WTC11 (cell line): ENCODE measurements around the gene DOCK7. TPM values are rescaled to one million over a fixed set of nuclear protein-coding genes. Genes with fewer than 3 reads are reported as not detected.
"Not testable (repeated sequence)": the region's sequence is repeated elsewhere in the genome, so short reads cannot be mapped to it uniquely, and the experiment has no call there.

Experiments used
- ATAC-seq: fragments of 200-7000 bp; cut with Tn5 transposase; 2 replicates; pipeline ENCODE4 v1.10.0; 2021; ENCODE audit warnings: mild to moderate bottlenecking, moderate library complexity
- CTCF ChIA-PET: fragments of 300-600 bp; sonication (Branson Sonifier 250); formaldehyde crosslinking; loops from one replicate; lab custom pipeline; 2021; ENCODE audit warnings: antibody characterized with exemption; lab: Charles Lee
- POLR2A ChIA-PET: fragments of 350-600 bp; sonication (Branson Sonifier 250); formaldehyde crosslinking; loops from one replicate; lab custom pipeline; 2021; ENCODE audit warnings: antibody characterized with exemption; lab: Charles Lee
- DNase-seq: peaks from one replicate; pipeline ENCODE4 v3.0.0; 2021; ENCODE audit warnings: low spot score
- H3K27ac Mint-ChIP-seq: 2 replicates; pipeline ENCODE4 v1.8.0; 2021; ENCODE audit warnings: mixed read lengths
- H3K27me3 Mint-ChIP-seq: 2 replicates; pipeline ENCODE4 v1.8.0; 2021; ENCODE audit warnings: low read depth, mild to moderate bottlenecking, moderate library complexity, mixed read lengths
- H3K36me3 Mint-ChIP-seq: 2 replicates; pipeline ENCODE4 v1.8.0; 2021; ENCODE audit warnings: mixed read lengths
- H3K4me1 Mint-ChIP-seq: 2 replicates; pipeline ENCODE4 v1.8.0; 2022; ENCODE audit warnings: mixed read lengths
- H3K4me3 Mint-ChIP-seq: 2 replicates; pipeline ENCODE4 v1.8.0; 2021; ENCODE audit warnings: mild to moderate bottlenecking, moderate library complexity, mixed read lengths
- H3K9me3 Mint-ChIP-seq: 2 replicates; pipeline ENCODE4 v1.8.0; 2021; ENCODE audit warnings: mixed read lengths
- AFF4 ChIP-seq: sonication (generic); formaldehyde crosslinking; IDR thresholded peaks from 2 replicates; pipeline ENCODE4 v1.8.1; 2023; ENCODE audit warnings: mild to moderate bottlenecking, missing genetic modification reagents, borderline replicate concordance
- ARID4B ChIP-seq: sonication (generic); formaldehyde crosslinking; IDR thresholded peaks from 2 replicates; pipeline ENCODE4 v1.8.0; 2023; ENCODE audit warnings: missing genetic modification reagents, mild to moderate bottlenecking, borderline replicate concordance
- ATF1 ChIP-seq: sonication (generic); formaldehyde crosslinking; IDR thresholded peaks from 2 replicates; pipeline ENCODE4 v1.8.1; 2023; ENCODE audit warnings: mild to moderate bottlenecking, moderate library complexity, missing genetic modification reagents
- ATF6 ChIP-seq: sonication (generic); formaldehyde crosslinking; IDR thresholded peaks from 2 replicates; pipeline ENCODE4 v1.8.1; 2023; ENCODE audit warnings: mild to moderate bottlenecking, missing genetic modification reagents
- FOXP1 ChIP-seq: sonication (generic); formaldehyde crosslinking; IDR thresholded peaks from 2 replicates; pipeline ENCODE4 v1.8.0; 2022; ENCODE audit warnings: missing genetic modification reagents, mild to moderate bottlenecking, moderate library complexity, borderline replicate concordance
- GRHL2 ChIP-seq: fragments of 250-450 bp; sonication (Bioruptor Pico); IDR thresholded peaks from 2 replicates; pipeline ENCODE4 v1.8.0; 2022; ENCODE audit warnings: mild to moderate bottlenecking, moderate library complexity; ENCODE audit not compliant: insufficient replicate concordance, severe bottlenecking
- IRF2 ChIP-seq: sonication (generic); formaldehyde crosslinking; IDR thresholded peaks from 2 replicates; pipeline ENCODE4 v1.8.0; 2022; ENCODE audit warnings: low read depth, missing genetic modification reagents, borderline replicate concordance
- MYBL2 ChIP-seq: sonication (generic); formaldehyde crosslinking; IDR thresholded peaks from 2 replicates; pipeline ENCODE4 v1.8.1; 2023; ENCODE audit warnings: mild to moderate bottlenecking, moderate library complexity, missing genetic modification reagents
- NFATC4 ChIP-seq: fragments of 250-450 bp; sonication (Bioruptor Pico); IDR thresholded peaks from 2 replicates; pipeline ENCODE4 v1.9.0; 2021; ENCODE audit warnings: mild to moderate bottlenecking
- NFE2L1 ChIP-seq: sonication (generic); formaldehyde crosslinking; IDR thresholded peaks from 2 replicates; pipeline ENCODE4 v1.8.1; 2023; ENCODE audit warnings: missing genetic modification reagents
- PREB ChIP-seq: sonication (generic); formaldehyde crosslinking; IDR thresholded peaks from 2 replicates; pipeline ENCODE4 v1.8.1; 2022; ENCODE audit warnings: mild to moderate bottlenecking, missing genetic modification reagents, moderate library complexity, borderline replicate concordance
- TEAD4 ChIP-seq: sonication (generic); formaldehyde crosslinking; IDR thresholded peaks from 2 replicates; pipeline ENCODE4 v1.8.0; 2022; ENCODE audit warnings: mild to moderate bottlenecking, missing genetic modification reagents
- USF1 ChIP-seq: sonication (generic); formaldehyde crosslinking; IDR thresholded peaks from 2 replicates; pipeline ENCODE4 v1.8.0; 2022; ENCODE audit warnings: mild to moderate bottlenecking, missing genetic modification reagents
- USF2 ChIP-seq: sonication (generic); formaldehyde crosslinking; IDR thresholded peaks from 2 replicates; pipeline ENCODE4 v1.8.1; 2023; ENCODE audit warnings: mild to moderate bottlenecking, missing genetic modification reagents, moderate library complexity
- ZBTB43 ChIP-seq: sonication (generic); formaldehyde crosslinking; IDR thresholded peaks from 2 replicates; pipeline ENCODE4 v1.8.1; 2023; ENCODE audit warnings: mild to moderate bottlenecking, missing genetic modification reagents
- ZNF317 ChIP-seq: sonication (generic); formaldehyde crosslinking; IDR thresholded peaks from 2 replicates; pipeline ENCODE4 v1.8.1; 2023; ENCODE audit warnings: low read depth, mild to moderate bottlenecking, moderate library complexity, missing genetic modification reagents, borderline replicate concordance
- ZNF396 ChIP-seq: fragments of 250-450 bp; sonication (Bioruptor Pico); IDR thresholded peaks from 2 replicates; pipeline ENCODE4 v1.8.0; 2021; ENCODE audit warnings: mild to moderate bottlenecking, moderate library complexity, borderline replicate concordance
- ZNF423 ChIP-seq: fragments of 250-450 bp; sonication (Bioruptor Pico); IDR thresholded peaks from 2 replicates; pipeline ENCODE4 v2.1.2; 2022; ENCODE audit warnings: mild to moderate bottlenecking, moderate library complexity
- total RNA-seq: library from RNA; stranded (reverse); gene quantifications from 3 replicates; pipeline ENCODE4 v1.2.3, GENCODE V29; 2021

The DOCK7 gene
- total RNA-seq, 1 experiment from 2014 or later, result 34.2 TPM

- no peak for TF ChIP-seq ARID4B (CRISPR knock-in tag)
- TF ChIP-seq NFATC4, result no peak
- TF ChIP-seq ATF1, result no peak
- TF ChIP-seq ZBTB43 (CRISPR knock-in tag), result no peak
- no peak for TF ChIP-seq AFF4 (CRISPR knock-in tag)
- no peak for TF ChIP-seq ZNF423
- no peak for TF ChIP-seq ZNF396 (CRISPR knock-in tag)
- no peak for TF ChIP-seq FOXP1 (CRISPR knock-in tag)
- no peak for TF ChIP-seq GRHL2 (CRISPR knock-in tag)
These were observed 160.2 kb downstream of the DOCK7 start (continued) for GRCh38 chr1:62528015-62528414.

GRCh38 chr1:62527346-62527745 lies 160.8 kb downstream of the DOCK7 start:
- POLR2A ChIA-PET, CTCF ChIA-PET: not testable (repeated sequence)
- H3K4me1 Mint-ChIP-seq, result peaks cover 16% of the 10 kb centered on the region

GRCh38 chr1:62523860-62524259 lies 164.3 kb downstream of the DOCK7 start:
- no peak for ATAC-seq
- Mint-ChIP-seq H3K27ac (no peak overlapping the region), H3K27me3 (no peaks in the 10 kb centered on the region), H3K9me3 (peaks cover 26% of the 10 kb centered on the region), H3K36me3 (peaks cover 35% of the 10 kb centered on the region), H3K4me1 (peaks cover 3% of the 10 kb centered on the region; the same call in 1 of the 2 replicates), H3K4me3 (no peak overlapping the region)
- ChIA-PET POLR2A (no interaction called here), CTCF (no interaction called here)
- DNase-seq, result no peak
- TF ChIP-seq USF1 (CRISPR knock-in tag) (no peak), PREB (no peak), NFE2L1 (CRISPR knock-in tag) (no peak), ZNF317 (CRISPR knock-in tag) (no peak), USF2 (no peak), IRF2 (no peak), MYBL2 (CRISPR knock-in tag) (no peak), TEAD4 (CRISPR knock-in tag) (no peak), ATF6 (CRISPR knock-in tag) (no peak)

More at GRCh38 chr1:62527346-62527745, 160.8 kb downstream of the DOCK7 start:
- peaks cover 12% of the 10 kb centered on the region for H3K36me3 Mint-ChIP-seq
- not testable (repeated sequence) for DNase-seq, H3K4me3 Mint-ChIP-seq, ATAC-seq, H3K9me3 Mint-ChIP-seq, H3K27ac Mint-ChIP-seq, H3K27me3 Mint-ChIP-seq
